SK-N-MC (cell line): ENCODE measurements around the gene ZDHHC1.

ENCODE experiments used
- EZH2 ChIP-seq: fragments of 200-600 bp; sonication (generic); IDR thresholded peaks from one replicate; pipeline ENCODE4 v1.6.1; 2017; ENCODE audit warnings: antibody characterized with exemption
- POLR2AphosphoS5 ChIP-seq: IDR thresholded peaks from 2 replicates; pipeline ENCODE4 v1.6.1; 2012; ENCODE audit warnings: mild to moderate bottlenecking, low read depth, low read length, borderline replicate concordance

- TF ChIP-seq POLR2AphosphoS5 (no peak), EZH2 (no peak)
Observed at GRCh38 chr16:67459066-67459860, 43.0 kb upstream of the ZDHHC1 start.
